ENCODE data around the gene CORO1A. TPM values are rescaled to one million over a fixed set of nuclear protein-coding genes. Genes with fewer than 3 reads are reported as not detected.

The CORO1A gene
- total RNA-seq, 1 experiment from 2014 or later: 7.0 TPM

- Histone ChIP-seq H3K9me3 (ENCODE audit: control insufficient read depth in 1 of 2, insufficient read depth in 1 of 2, low read depth in 1 of 2, low read length in 2 of 2) (peaks cover 0 to 4% of the 10 kb centered on the region in 2 experiments; a peak in 2 of 4 replicates), H3K4me3 (replicated peaks in 1 of 2; ENCODE audit: low read depth in 1 of 2, low read length in 2 of 2) (no peak overlapping the region), H2AFZ (ENCODE audit: low read depth, low read length, poor library complexity, severe bottlenecking) (no peak overlapping the region), H3K79me2 (ENCODE audit: insufficient read depth, low read length) (no peaks in the 10 kb centered on the region), H3K9ac (ENCODE audit: low read length) (no peak overlapping the region), H3K27ac (ENCODE audit: low read depth, low read length) (no peak overlapping the region), H3K4me2 (ENCODE audit: low read length) (no peak overlapping the region), H3K9me2 (ENCODE audit: insufficient read depth) (no peaks in the 10 kb centered on the region), H3K36me3 (ENCODE audit: control insufficient read depth in 1 of 2, insufficient read depth in 2 of 2, low read length in 2 of 2) (no peaks in the 10 kb centered on the region), H3K27me3 (ENCODE audit: insufficient read depth, low read length) (no peaks in the 10 kb centered on the region), H4K20me1 (ENCODE audit: insufficient read depth) (no peaks in the 10 kb centered on the region), H3K4me1 (ENCODE audit: control insufficient read depth in 1 of 2, insufficient read depth in 2 of 2, low read length in 2 of 2) (no peaks in the 10 kb centered on the region)
- TF ChIP-seq POLR2AphosphoS5 (IDR thresholded peaks at IDR 0.05; ENCODE audit: low read depth, low read length): no peak
- no peak for TF ChIP-seq POLR2A (IDR thresholded peaks at IDR 0.05; ENCODE audit: borderline replicate concordance, extremely low read depth, insufficient read depth, insufficient read length)
- TF ChIP-seq ELF1 (IDR thresholded peaks at IDR 0.05; ENCODE audit: borderline replicate concordance, low read depth): no peak
- no peak for TF ChIP-seq CTCF (IDR thresholded peaks at IDR 0.05 in 2 of 3, conservative IDR thresholded peaks at IDR 0.05 in 1 of 3; ENCODE audit: borderline replicate concordance in 1 of 3, insufficient read depth in 1 of 3, low read depth in 2 of 3, low read length in 2 of 3)
- TF ChIP-seq SP1 (IDR thresholded peaks at IDR 0.05; ENCODE audit: low read depth): no peak
- no peak for TF ChIP-seq ZNF274 (IDR thresholded peaks at IDR 0.05; ENCODE audit: low read depth, low read length)
- TF ChIP-seq, protein P1, sequence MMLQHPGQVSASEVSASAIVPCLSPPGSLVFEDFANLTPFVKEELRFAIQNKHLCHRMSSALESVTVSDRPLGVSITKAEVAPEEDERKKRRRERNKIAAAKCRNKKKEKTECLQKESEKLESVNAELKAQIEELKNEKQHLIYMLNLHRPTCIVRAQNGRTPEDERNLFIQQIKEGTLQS (IDR thresholded peaks at IDR 0.05): no peak
- no peak for TF ChIP-seq TCF7L2 (IDR thresholded peaks at IDR 0.05; ENCODE audit: borderline replicate concordance, extremely low read depth, insufficient read depth, insufficient read length)
- TF ChIP-seq CEBPB (IDR thresholded peaks at IDR 0.05; ENCODE audit: low read depth): no peak
- no peak for TF ChIP-seq RAD21 (IDR thresholded peaks at IDR 0.05; ENCODE audit: low read depth)
- TF ChIP-seq MAX (IDR thresholded peaks at IDR 0.05): no peak
- TF ChIP-seq FOSL1 (IDR thresholded peaks at IDR 0.05; ENCODE audit: low read depth): no peak
- TF ChIP-seq YY1 (IDR thresholded peaks at IDR 0.05; ENCODE audit: extremely low read depth, insufficient replicate concordance, low read depth, low read length): no peak
- no peak for TF ChIP-seq JUND (IDR thresholded peaks at IDR 0.05)
- no peak for TF ChIP-seq EGR1 (IDR thresholded peaks at IDR 0.05; ENCODE audit: low read depth)
- no peak for TF ChIP-seq SIN3A (IDR thresholded peaks at IDR 0.05; ENCODE audit: low read depth)
- TF ChIP-seq ZFX (IDR thresholded peaks at IDR 0.05): no peak
- no peak for TF ChIP-seq REST (IDR thresholded peaks at IDR 0.05; ENCODE audit: low read depth)
- intact Hi-C loops (cut with micrococcal nuclease): no loop called here
- ChIA-PET CTCF (no interaction called here), POLR2A (interaction anchor here (0.7 kb wide), 1 partner anchor 254 kb away, joined by 3 read pairs; no protein-coding TSS in a partner anchor), RAD21 (ENCODE audit: low non-redundant PET in 1 of 2, low total read pairs in 2 of 2, uncharacterized antibody in 2 of 2, unreplicated experiment in 2 of 2) (no interaction called here)
- no TSS peak for BruUV-seq (replicated peaks)
- ATAC-seq (no peak), DNase-seq (ENCODE audit: low read depth, low spot score) (no peak)
These were observed 30.9 kb upstream of the CORO1A start for GRCh38 chr16:30152517-30152916.
